ENCODE results near the gene LTO1. TPM values are rescaled to one million over a fixed set of nuclear protein-coding genes. Genes with fewer than 3 reads are reported as not detected.

The LTO1 gene
- total and polyA plus RNA-seq, 2 of the 13 experiments (the other 11 are each of a cell fraction or from before 2014, with no cell fraction given) = 11.8 to 15.0 TPM

GRCh38 chr11:69657911-69658625 is 17.1 kb downstream of the LTO1 start (continued):
- TF ChIP-seq SP4 (CRISPR knock-in tag; IDR thresholded peaks at IDR 0.05) = peak; percentile 58; the same call in 1 of the 2 replicates
- TF ChIP-seq ZNF784 (CRISPR knock-in tag; IDR thresholded peaks at IDR 0.05; ENCODE audit: borderline replicate concordance) = no peak
- peak; percentile 63; the same call in 1 of the 2 replicates for TF ChIP-seq ZFP37 (CRISPR knock-in tag; IDR thresholded peaks at IDR 0.05; ENCODE audit: borderline replicate concordance)
- TF ChIP-seq STAT6 (CRISPR knock-in tag; IDR thresholded peaks at IDR 0.05; ENCODE audit: borderline replicate concordance) = no peak
- peak; percentile 10 for TF ChIP-seq ZMYM3 (CRISPR knock-in tag; IDR thresholded peaks at IDR 0.05)
- TF ChIP-seq ZNF34 (CRISPR knock-in tag; IDR thresholded peaks at IDR 0.05; ENCODE audit: borderline replicate concordance) = peak; percentile 76; the same call in 1 of the 2 replicates
- TF ChIP-seq MYPOP (CRISPR knock-in tag; IDR thresholded peaks at IDR 0.05) = peak; percentile 82; the same call in 1 of the 2 replicates
- TF ChIP-seq RFXAP (CRISPR knock-in tag; IDR thresholded peaks at IDR 0.05; ENCODE audit: borderline replicate concordance) = peak; percentile 49; the same call in 1 of the 2 replicates
- TF ChIP-seq ZBTB44 (CRISPR knock-in tag; IDR thresholded peaks at IDR 0.05) = no peak; the same call in 1 of the 2 replicates
- TF ChIP-seq ATF7-NPFF (CRISPR knock-in tag; IDR thresholded peaks at IDR 0.05; ENCODE audit: low read depth) = peak; percentile 84
- TF ChIP-seq MATR3 (CRISPR knock-in tag; IDR thresholded peaks at IDR 0.05) = no peak
- no peak for TF ChIP-seq ELF4 (CRISPR knock-in tag; IDR thresholded peaks at IDR 0.05; ENCODE audit: borderline replicate concordance)
- TF ChIP-seq ARNT2 (CRISPR knock-in tag; IDR thresholded peaks at IDR 0.05; ENCODE audit: low read depth) = peak; percentile 76; the same call in 1 of the 2 replicates
- TF ChIP-seq SOX6 (IDR thresholded peaks at IDR 0.05) = no peak
- peak; percentile 100 for TF ChIP-seq SOX6 (CRISPR knock-in tag; IDR thresholded peaks at IDR 0.05)
- TF ChIP-seq YEATS4 (CRISPR knock-in tag; IDR thresholded peaks at IDR 0.05; ENCODE audit: borderline replicate concordance) = peak; percentile 84
- TF ChIP-seq RFX5 (IDR thresholded peaks at IDR 0.05; ENCODE audit: low read depth, low read length) = 0 out of 2 replicates have a peak, but pooled peaks have one; percentile 14
- TF ChIP-seq ISX (CRISPR knock-in tag; conservative IDR thresholded peaks at IDR 0.05) = no peak
- TF ChIP-seq SOX13 (IDR thresholded peaks at IDR 0.05) = peak; percentile 99
- TF ChIP-seq SOX13 (CRISPR knock-in tag; conservative IDR thresholded peaks at IDR 0.05 in 1 of 2, IDR thresholded peaks at IDR 0.05 in 1 of 2) = peak in 1 of 2 experiments; percentile 100; a peak in 2 of 4 replicates
- TF ChIP-seq ZSCAN20 (CRISPR knock-in tag; IDR thresholded peaks at IDR 0.05; ENCODE audit: borderline replicate concordance) = no peak
- peak; percentile 92 for TF ChIP-seq TFDP1 (CRISPR knock-in tag; IDR thresholded peaks at IDR 0.05; ENCODE audit: borderline replicate concordance)

All from HepG2 (cell line).